ENCODE results near the gene POLR1E.
"Not testable (repeated sequence)": the region's sequence is repeated elsewhere in the genome, so short reads cannot be mapped to it uniquely, and the experiment has no call there.

POLR1E gene

GRCh38 chr9:37465249-37466036 lies 20.3 kb upstream of the POLR1E start, which contains the start of gene ZBTB5:
Gene ZBTB5, minus strand, starts transcription at chr9:37465450. Its CDS starts 22,899 bp downstream, at chr9:37442551.
- DNase-seq (ENCODE audit: low read depth in 2 of 2), result peak; percentile 98

- no peak for DNase-seq (ENCODE audit: low read depth in 2 of 2)
Observed at GRCh38 chr9:37466037-37466709, 19.6 kb upstream of the POLR1E start.

GRCh38 chr9:37467530-37467929 lies 18.2 kb upstream of the POLR1E start:
- not testable (repeated sequence) for DNase-seq (ENCODE audit: low read depth in 2 of 2)

- DNase-seq (ENCODE audit: low read depth in 2 of 2), result no peak
Observed at GRCh38 chr9:37468620-37469019, 17.1 kb upstream of the POLR1E start.

GRCh38 chr9:37471942-37472684 lies 13.6 kb upstream of the POLR1E start:
- DNase-seq (ENCODE audit: low read depth in 2 of 2), result no peak

GRCh38 chr9:37473982-37474381 lies 11.8 kb upstream of the POLR1E start:
- DNase-seq (ENCODE audit: low read depth in 2 of 2), result not testable (repeated sequence)

GRCh38 chr9:37474438-37474837 lies 11.3 kb upstream of the POLR1E start:
- no peak for DNase-seq (ENCODE audit: low read depth in 2 of 2)

- no peak for DNase-seq (ENCODE audit: low read depth in 2 of 2)
Observed at GRCh38 chr9:37476930-37477329, 8.8 kb upstream of the POLR1E start.

- not testable (repeated sequence) for DNase-seq (ENCODE audit: low read depth in 2 of 2)
Observed at GRCh38 chr9:37477443-37477842, 8.3 kb upstream of the POLR1E start.

GRCh38 chr9:37477987-37478619 lies 7.6 kb upstream of the POLR1E start:
- DNase-seq (ENCODE audit: low read depth in 2 of 2), result not testable (repeated sequence)

GRCh38 chr9:37480759-37481158 lies 5.0 kb upstream of the POLR1E start:
- no peak for DNase-seq (ENCODE audit: low read depth in 2 of 2)

GRCh38 chr9:37486256-37486615 lies 488 bp downstream of the POLR1E start:
- DNase-seq (ENCODE audit: low read depth in 2 of 2), result no peak

- DNase-seq (ENCODE audit: low read depth in 2 of 2), result no peak
Observed at GRCh38 chr9:37486616-37487548, 1.1 kb downstream of the POLR1E start.

- no peak for DNase-seq (ENCODE audit: low read depth in 2 of 2)
Observed at GRCh38 chr9:37491939-37492338, 6.2 kb downstream of the POLR1E start.

- no peak for DNase-seq (ENCODE audit: low read depth in 2 of 2)
Observed at GRCh38 chr9:37495571-37495970, 9.8 kb downstream of the POLR1E start.

GRCh38 chr9:37496020-37496419 lies 10.3 kb downstream of the POLR1E start:
- DNase-seq (ENCODE audit: low read depth in 2 of 2), result no peak

- no peak for DNase-seq (ENCODE audit: low read depth in 2 of 2)
Observed at GRCh38 chr9:37497320-37497719, 11.6 kb downstream of the POLR1E start.

- no peak for DNase-seq (ENCODE audit: low read depth in 2 of 2)
Observed at GRCh38 chr9:37498457-37498856, 12.7 kb downstream of the POLR1E start.

- DNase-seq (ENCODE audit: low read depth in 2 of 2), result no peak
Observed at GRCh38 chr9:37499297-37499696, 13.5 kb downstream of the POLR1E start.

- DNase-seq (ENCODE audit: low read depth in 2 of 2), result no peak
Observed at GRCh38 chr9:37501957-37502596, 16.3 kb downstream of the POLR1E start.
